Measurements from ENCODE around the gene POLD3.

The POLD3 gene

DNA sequence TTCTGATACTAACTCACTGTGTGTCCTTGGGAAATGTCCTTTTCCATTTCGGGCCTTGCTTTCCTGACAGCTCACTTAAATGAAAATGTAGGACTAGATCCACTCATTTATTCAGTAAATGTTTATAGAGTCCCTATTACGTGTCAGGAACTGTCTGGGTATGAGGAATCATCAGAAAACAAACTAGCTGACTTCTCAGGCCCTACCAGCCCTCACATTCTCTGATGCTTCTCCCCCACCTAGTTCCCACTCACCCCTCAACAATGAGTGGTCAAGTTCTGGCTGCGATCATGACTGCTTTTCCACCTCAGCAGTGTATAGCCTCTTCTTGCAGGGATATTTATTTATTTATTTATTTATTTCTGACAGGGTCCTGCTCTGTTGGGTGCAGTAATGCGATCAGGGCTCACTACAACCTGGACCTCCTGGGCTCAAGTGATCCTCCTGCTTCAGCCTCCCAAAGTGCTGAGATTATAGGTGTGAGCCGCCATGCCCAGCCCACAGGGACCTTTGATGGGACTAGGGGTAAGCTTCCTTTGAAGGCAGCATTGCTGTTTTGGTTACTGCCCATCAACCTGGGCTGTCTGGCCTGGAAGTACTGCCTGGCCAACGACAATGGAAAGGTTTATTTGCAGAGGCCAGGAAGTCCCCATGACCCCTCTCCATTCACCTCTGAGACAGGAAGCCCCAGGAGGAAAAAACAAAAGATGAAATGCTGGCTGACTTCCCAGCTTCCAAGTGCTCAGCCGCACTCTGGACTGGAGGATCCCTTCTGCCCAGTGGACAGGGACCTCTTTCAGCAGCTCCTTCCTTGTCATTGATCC lies 33.1 kb upstream of the POLD3 start:
- no peaks in the 10 kb centered on the region for H3K9me3 ChIP-seq (ENCODE audit: insufficient read depth, low read length)
- TF ChIP-seq ZNF274 (IDR thresholded peaks at IDR 0.05; ENCODE audit: low read depth, low read length) (no peak), YY1 (IDR thresholded peaks at IDR 0.05; ENCODE audit: insufficient read depth, insufficient read length) (no peak), SUZ12 (IDR thresholded peaks at IDR 0.05; ENCODE audit: extremely low read depth, insufficient read depth, insufficient read length) (no peak)
- no peak overlapping the region for H3K9ac ChIP-seq (ENCODE audit: insufficient read length, low read depth)
- H3K4me3 ChIP-seq (ENCODE audit: insufficient read length, low read depth), result no peak overlapping the region
- H3K4me1 ChIP-seq (ENCODE audit: insufficient read depth, insufficient read length), result no peaks in the 10 kb centered on the region
- H3K27me3 ChIP-seq (ENCODE audit: insufficient read depth, insufficient read length), result no peaks in the 10 kb centered on the region
- H3K36me3 ChIP-seq (ENCODE audit: insufficient read depth, insufficient read length, low read length), result no peaks in the 10 kb centered on the region
- DNase-seq (ENCODE audit: low read depth, low spot score), result no peak

DNA sequence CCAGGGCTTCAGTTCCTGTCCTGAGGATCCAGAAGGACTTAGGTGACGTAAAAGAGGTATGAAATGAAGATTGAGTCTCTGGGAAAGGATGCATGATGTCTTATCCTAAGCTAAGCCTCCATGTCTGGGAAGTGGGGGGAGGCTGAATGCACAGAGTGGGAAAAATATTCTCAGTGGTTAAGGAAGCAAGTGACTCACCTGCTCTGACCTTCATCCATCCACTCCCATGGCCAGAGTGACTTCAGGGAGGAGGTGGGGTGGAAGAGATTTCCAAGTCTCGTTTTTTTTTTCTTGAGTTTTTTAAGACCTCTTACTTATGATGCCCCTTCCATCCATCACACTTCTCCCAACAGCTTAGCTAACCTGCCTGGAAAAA lies 32.5 kb upstream of the POLD3 start:
- DNase-seq (ENCODE audit: low read depth, low spot score), result no peak
- TF ChIP-seq SUZ12 (IDR thresholded peaks at IDR 0.05; ENCODE audit: extremely low read depth, insufficient read depth, insufficient read length), result no peak
- TF ChIP-seq ZNF274 (IDR thresholded peaks at IDR 0.05; ENCODE audit: low read depth, low read length), result no peak
- TF ChIP-seq YY1 (IDR thresholded peaks at IDR 0.05; ENCODE audit: insufficient read depth, insufficient read length), result no peak
- no peaks in the 10 kb centered on the region for H3K4me1 ChIP-seq (ENCODE audit: insufficient read depth, insufficient read length)
- no peak overlapping the region for H3K4me3 ChIP-seq (ENCODE audit: insufficient read length, low read depth)
- H3K36me3 ChIP-seq (ENCODE audit: insufficient read depth, insufficient read length, low read length), result no peaks in the 10 kb centered on the region
- no peaks in the 10 kb centered on the region for H3K9me3 ChIP-seq (ENCODE audit: insufficient read depth, low read length)
- H3K9ac ChIP-seq (ENCODE audit: insufficient read length, low read depth), result no peak overlapping the region
- no peaks in the 10 kb centered on the region for H3K27me3 ChIP-seq (ENCODE audit: insufficient read depth, insufficient read length)

DNA sequence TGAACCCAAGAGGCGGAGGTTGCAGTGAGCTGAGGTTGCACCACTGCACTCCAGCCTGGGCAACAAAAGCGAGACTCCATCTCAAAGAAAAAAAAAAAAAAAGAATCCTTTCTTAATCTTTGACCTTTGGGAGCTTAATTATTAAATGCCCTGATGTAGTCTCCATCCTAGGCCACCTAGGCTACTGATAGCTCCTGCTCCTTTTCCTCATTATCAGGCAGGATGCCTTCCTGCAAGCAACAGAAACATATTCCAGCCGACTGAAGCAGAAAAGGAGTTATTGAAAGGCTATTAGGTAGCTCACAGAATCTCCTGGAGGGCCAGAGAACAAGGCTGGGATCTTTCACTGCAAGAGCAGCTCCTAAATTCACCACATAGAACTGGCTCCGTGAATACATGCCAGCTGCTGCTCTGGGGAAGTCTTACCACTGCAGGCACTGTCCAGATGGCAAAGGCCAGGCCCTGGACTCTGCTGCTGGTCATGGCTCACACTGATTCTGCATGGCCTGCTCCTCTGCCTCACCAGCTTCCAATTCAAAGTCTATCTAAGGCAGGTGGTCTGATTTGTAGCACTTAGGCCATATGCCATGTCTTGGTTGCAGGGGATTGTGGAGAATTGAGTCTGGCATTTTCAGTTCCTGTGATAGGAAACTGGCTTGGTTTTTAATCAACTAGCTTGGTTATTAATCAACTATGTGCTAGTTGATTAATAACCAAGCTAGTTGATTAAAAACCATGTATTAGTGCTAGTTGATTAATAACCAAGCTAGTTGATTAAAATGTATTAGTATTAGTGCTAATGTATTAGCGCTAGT lies 26.0 kb upstream of the POLD3 start:
- Histone ChIP-seq H3K4me3 (ENCODE audit: insufficient read length, low read depth) (no peak overlapping the region), H3K4me1 (ENCODE audit: insufficient read depth, insufficient read length) (no peaks in the 10 kb centered on the region), H3K27me3 (ENCODE audit: insufficient read depth, insufficient read length) (no peaks in the 10 kb centered on the region), H3K36me3 (ENCODE audit: insufficient read depth, insufficient read length, low read length) (no peaks in the 10 kb centered on the region), H3K9me3 (ENCODE audit: insufficient read depth, low read length) (no peaks in the 10 kb centered on the region), H3K9ac (ENCODE audit: insufficient read length, low read depth) (no peak overlapping the region)
- TF ChIP-seq SUZ12 (IDR thresholded peaks at IDR 0.05; ENCODE audit: extremely low read depth, insufficient read depth, insufficient read length) (no peak), ZNF274 (IDR thresholded peaks at IDR 0.05; ENCODE audit: low read depth, low read length) (no peak), YY1 (IDR thresholded peaks at IDR 0.05; ENCODE audit: insufficient read depth, insufficient read length) (no peak)
- DNase-seq (ENCODE audit: low read depth, low spot score), result no peak

DNA sequence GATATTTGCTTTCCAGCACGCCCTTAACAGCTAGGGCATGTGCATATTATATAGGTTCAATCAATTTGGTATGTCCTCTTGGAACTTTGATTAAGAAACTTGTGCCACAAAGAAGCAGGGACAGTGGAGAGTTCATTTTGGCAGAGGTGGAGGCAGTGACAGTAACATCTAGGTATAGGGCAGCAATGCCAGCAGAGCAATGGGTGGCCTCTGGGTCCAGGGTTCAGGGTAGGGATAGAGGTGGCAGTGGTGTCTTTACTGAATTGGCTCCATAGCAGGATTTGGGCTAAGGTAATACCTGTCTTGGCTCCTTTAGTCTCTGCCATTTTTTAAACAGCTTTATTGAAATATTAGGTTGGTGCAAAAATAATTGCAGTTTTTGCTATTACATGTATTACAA lies 24.4 kb upstream of the POLD3 start:
- H3K9ac ChIP-seq (ENCODE audit: insufficient read length, low read depth), result no peak overlapping the region
- H3K9me3 ChIP-seq (ENCODE audit: insufficient read depth, low read length), result no peaks in the 10 kb centered on the region
- H3K36me3 ChIP-seq (ENCODE audit: insufficient read depth, insufficient read length, low read length), result no peaks in the 10 kb centered on the region
- no peaks in the 10 kb centered on the region for H3K4me1 ChIP-seq (ENCODE audit: insufficient read depth, insufficient read length)
- no peak for DNase-seq (ENCODE audit: low read depth, low spot score)
- no peak overlapping the region for H3K4me3 ChIP-seq (ENCODE audit: insufficient read length, low read depth)
- no peaks in the 10 kb centered on the region for H3K27me3 ChIP-seq (ENCODE audit: insufficient read depth, insufficient read length)
- TF ChIP-seq YY1 (IDR thresholded peaks at IDR 0.05; ENCODE audit: insufficient read depth, insufficient read length), result no peak
- no peak for TF ChIP-seq ZNF274 (IDR thresholded peaks at IDR 0.05; ENCODE audit: low read depth, low read length)
- no peak for TF ChIP-seq SUZ12 (IDR thresholded peaks at IDR 0.05; ENCODE audit: extremely low read depth, insufficient read depth, insufficient read length)

DNA sequence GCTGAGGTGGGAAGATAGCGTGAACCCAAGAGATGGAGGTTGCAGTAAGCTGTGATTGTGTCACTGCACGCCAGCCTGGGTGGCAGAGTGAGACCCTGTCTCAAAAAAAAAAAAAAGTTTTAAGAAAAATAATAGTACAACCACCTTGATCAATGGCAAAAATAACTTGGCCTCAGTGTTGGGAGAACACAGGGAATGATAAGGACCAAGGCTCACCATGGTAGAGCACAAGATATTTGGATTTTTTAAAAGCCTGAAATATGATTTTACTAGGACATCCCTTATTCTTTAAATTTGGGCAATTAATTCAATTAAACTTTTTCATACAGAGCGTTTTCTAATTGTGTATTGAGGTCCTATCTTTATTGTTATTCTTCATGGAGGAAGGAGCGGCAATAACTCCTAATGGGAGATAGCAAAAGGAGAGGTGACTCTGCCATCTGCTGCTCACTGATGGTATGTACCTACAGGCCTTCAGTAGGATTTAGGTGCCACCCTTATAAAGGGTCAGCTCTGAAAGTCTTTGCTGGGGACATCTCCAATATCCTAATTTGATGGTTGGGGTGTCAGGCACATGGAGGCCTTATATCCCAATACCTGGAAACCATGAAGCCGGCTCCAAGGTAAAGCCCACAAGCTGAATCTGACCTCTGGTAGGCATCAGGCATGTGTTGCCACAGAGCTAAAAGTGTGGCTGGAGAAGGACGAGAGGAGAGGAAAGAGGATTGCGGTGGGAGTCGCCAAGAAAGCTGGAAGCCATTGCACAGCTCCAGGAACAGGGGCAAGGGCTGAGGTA lies 21.9 kb upstream of the POLD3 start:
- H3K27me3 ChIP-seq (ENCODE audit: insufficient read depth, insufficient read length), result no peaks in the 10 kb centered on the region
- no peaks in the 10 kb centered on the region for H3K4me1 ChIP-seq (ENCODE audit: insufficient read depth, insufficient read length)
- no peaks in the 10 kb centered on the region for H3K36me3 ChIP-seq (ENCODE audit: insufficient read depth, insufficient read length, low read length)
- H3K9ac ChIP-seq (ENCODE audit: insufficient read length, low read depth), result no peak overlapping the region
- H3K4me3 ChIP-seq (ENCODE audit: insufficient read length, low read depth), result no peak overlapping the region
- TF ChIP-seq SUZ12 (IDR thresholded peaks at IDR 0.05; ENCODE audit: extremely low read depth, insufficient read depth, insufficient read length) (no peak), YY1 (IDR thresholded peaks at IDR 0.05; ENCODE audit: insufficient read depth, insufficient read length) (no peak), ZNF274 (IDR thresholded peaks at IDR 0.05; ENCODE audit: low read depth, low read length) (no peak)
- DNase-seq (ENCODE audit: low read depth, low spot score), result no peak
- H3K9me3 ChIP-seq (ENCODE audit: insufficient read depth, low read length), result no peaks in the 10 kb centered on the region

DNA sequence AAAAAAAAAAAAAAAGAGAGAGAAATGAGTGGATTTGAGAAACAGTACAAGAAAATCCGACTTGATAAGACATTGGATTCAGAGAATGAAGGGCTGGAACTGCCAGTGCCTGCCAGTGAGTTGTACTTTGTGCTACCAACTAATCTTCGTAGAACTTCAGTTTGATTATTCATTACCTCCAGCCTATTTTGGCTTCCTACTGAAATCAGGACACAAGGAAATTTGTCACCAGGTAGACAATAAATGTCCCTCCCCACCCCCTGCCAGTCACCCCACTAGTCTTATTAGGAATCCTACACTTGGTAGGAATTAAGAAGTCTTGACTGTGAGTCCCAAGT lies 21.4 kb upstream of the POLD3 start:
- DNase-seq (ENCODE audit: low read depth, low spot score), result no peak
- Histone ChIP-seq H3K4me3 (ENCODE audit: insufficient read length, low read depth) (no peak overlapping the region), H3K9me3 (ENCODE audit: insufficient read depth, low read length) (no peaks in the 10 kb centered on the region), H3K9ac (ENCODE audit: insufficient read length, low read depth) (no peak overlapping the region), H3K36me3 (ENCODE audit: insufficient read depth, insufficient read length, low read length) (no peaks in the 10 kb centered on the region), H3K27me3 (ENCODE audit: insufficient read depth, insufficient read length) (no peaks in the 10 kb centered on the region), H3K4me1 (ENCODE audit: insufficient read depth, insufficient read length) (no peaks in the 10 kb centered on the region)
- TF ChIP-seq ZNF274 (IDR thresholded peaks at IDR 0.05; ENCODE audit: low read depth, low read length) (no peak), SUZ12 (IDR thresholded peaks at IDR 0.05; ENCODE audit: extremely low read depth, insufficient read depth, insufficient read length) (no peak), YY1 (IDR thresholded peaks at IDR 0.05; ENCODE audit: insufficient read depth, insufficient read length) (no peak)

Measured in NT2/D1 (cell line).